NCI-H146 (cell line): Measurements from ENCODE around the gene APBB2.

Experiments
- DNase-seq: peaks from one replicate; lab custom pipeline; 2025; lab: John Stamatoyannopoulos, UW

APBB2 gene

GRCh38 chr4:40971338-40971737, 243.0 kb downstream of the APBB2 start:
- DNase-seq: no peak

DNA sequence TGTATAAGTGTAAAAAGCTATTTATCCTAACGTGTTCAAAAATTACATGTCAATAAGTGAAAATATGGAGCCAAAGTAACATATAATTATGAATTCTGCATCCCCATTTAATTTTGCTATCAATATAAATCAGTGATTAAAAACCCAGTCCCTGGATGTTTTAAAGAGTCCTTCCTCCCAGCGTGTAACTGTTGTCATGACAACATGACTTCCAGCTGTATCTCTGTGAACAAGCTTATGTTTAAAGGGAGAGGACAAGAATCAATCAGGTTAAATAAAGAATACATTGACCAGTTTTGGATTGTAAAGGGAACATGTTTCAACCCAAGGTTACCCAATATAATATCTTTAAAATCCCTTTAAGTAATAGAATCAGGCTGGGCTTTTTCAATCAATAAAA, 244.8 kb downstream of the APBB2 start:
- DNase-seq: peak; percentile 47

DNA sequence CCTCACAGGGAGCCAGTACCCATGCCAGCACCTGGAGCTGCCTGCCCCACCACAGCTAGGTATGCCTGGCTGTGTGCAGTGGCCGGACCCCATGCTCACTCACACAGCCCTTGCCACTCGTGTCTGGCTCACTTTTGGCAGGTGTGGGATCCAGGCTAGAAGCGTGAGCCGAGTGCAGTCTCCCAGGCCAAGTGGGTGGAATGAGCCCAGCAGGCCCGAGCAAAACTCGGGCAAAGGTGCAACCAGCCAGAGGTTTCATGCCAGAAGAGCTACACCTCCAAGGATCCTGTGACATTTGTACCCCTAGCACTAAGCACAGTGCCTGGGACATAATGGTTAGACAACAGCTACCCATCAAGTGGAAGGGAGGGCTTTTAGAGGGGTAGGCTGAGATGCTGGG, 246.8 kb downstream of the APBB2 start:
- DNase-seq: no peak

DNA sequence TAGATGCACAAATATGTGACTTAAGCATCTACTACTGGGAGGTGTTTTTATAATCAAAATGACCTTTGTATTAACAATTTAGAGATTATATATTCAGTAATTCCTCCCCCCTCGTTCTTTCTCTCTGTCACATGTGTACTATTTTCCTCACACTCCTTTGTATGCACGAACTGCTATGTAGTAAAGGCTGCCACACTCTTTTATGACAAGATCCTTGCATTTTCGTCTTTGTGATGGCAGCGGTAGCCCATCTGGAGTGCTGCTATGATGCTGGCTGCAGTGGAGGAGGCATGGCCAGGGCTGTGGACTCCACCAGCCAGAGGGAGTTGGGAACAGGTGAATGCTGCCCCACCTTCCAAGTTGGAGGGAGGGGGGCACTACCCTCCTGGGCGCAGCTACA, 248.3 kb downstream of the APBB2 start:
- DNase-seq: no peak

- DNase-seq: no peak
These were observed 250.4 kb downstream of the APBB2 start for GRCh38 chr4:40963897-40964478.

GRCh38 chr4:40962551-40963180, 251.7 kb downstream of the APBB2 start:
- no peak for DNase-seq

DNA sequence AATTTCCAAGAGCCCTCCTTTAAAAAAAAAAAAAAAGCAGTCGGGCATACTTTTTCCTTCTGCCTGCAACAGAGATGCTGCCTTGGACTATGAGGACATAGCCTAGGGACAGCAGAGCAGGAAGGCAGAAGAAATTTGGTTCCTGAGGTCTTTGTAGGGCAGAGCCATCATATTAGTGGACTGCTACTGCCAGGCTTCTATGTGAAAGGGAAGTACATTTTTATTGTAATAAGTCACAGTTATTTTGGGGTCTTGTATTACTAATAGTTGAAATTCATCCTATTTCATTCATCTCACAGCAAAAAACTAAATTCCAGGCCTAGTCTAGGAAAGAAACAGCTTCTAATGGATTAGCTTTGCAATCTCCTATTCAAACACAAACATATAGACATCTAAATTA, 253.4 kb downstream of the APBB2 start:
- DNase-seq: no peak

GRCh38 chr4:40957281-40957680, 257.1 kb downstream of the APBB2 start:
- DNase-seq: no peak

GRCh38 chr4:40956721-40957255, 257.6 kb downstream of the APBB2 start:
- no peak for DNase-seq

DNA sequence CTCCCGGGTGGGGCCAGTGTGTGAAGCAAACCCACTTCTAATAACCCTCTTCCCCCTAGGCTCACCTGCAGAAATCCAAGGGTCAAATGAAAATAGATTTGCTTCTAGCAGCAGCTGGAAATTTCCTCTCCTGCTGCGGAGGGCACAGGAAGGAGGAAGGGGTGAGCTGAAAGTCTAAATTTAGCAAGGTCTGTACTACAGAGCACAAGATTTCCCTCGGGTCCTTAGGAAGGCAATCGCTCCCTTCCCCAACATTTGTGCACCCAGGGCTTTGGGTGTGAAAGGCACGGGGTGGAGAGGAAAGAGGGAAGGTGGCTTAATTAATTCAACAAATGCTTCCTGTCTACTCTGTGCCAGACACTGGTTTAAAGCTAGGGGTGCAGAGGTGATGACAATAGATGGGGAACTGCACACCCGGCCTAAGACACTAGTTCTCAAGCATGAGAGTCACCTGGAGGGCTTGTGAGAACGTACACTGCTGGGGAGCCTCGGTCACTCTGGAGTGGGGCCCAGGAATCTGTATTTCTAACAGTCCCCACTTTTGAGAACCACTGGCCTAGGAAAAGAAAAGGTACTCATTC, 260.2 kb downstream of the APBB2 start:
- DNase-seq: no peak

- no peak for DNase-seq
These were observed 260.9 kb downstream of the APBB2 start for GRCh38 chr4:40953283-40954087.

DNA sequence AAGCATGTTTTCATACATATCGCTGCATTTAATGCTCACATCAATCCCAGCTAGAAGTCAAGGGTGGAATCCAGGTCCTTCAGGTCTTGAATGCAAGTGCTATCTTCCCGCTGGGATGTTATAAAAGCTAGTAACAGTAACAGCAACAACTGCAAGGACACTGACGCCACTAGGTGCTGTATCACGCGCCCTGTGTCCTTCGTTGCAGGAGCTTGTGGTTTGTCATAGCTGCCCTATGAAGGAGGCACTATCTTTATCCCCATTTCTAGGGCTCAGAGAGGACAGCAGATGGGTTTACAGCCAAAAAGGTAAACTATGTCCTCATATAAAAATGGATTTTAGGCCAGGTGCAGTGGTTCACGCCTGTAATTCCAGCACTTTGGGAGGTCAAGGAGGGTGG, 261.7 kb downstream of the APBB2 start:
- DNase-seq: no peak

GRCh38 chr4:40952217-40952616, 262.1 kb downstream of the APBB2 start:
- no peak for DNase-seq

DNA sequence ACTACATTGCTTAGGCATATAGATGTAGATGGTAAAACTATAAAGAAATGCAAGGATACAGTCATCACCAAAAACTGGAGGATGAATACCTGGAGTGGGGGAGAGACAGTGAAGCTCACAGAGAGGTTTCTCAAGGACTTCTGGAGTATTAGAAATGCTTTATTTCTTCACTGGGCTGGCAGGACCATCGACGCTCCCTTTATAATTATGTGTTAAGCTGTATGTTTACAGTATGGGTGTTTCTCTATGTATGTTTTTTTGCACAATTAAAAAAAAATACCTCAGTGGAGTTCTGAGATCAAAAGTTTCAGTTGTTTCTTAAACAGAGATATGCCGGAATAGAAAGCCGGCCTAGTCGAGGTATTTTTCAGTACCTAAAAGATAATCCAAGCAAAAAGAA, 263.3 kb downstream of the APBB2 start:
- no peak for DNase-seq

GRCh38 chr4:40949358-40950100, 264.8 kb downstream of the APBB2 start:
- DNase-seq: no peak

DNA sequence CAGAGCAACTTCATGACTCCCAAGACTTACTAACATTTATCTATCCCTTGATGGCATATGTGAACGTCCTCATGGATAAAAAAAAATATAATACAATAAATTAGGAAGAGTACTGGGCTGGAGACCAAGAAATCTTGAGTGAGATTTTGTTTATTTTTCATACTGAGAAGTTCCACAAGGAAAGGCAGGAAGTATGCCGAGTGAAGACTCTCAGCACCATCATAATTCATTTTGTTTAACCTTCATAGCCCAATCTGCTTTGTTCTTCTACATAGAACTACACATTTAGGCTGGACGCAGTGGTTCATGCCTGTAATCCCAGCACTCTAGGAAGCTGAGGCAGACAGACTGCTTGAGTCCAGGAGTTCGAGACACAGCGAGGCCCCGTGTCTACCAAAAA, 266.3 kb downstream of the APBB2 start:
- no peak for DNase-seq

GRCh38 chr4:40946652-40947051, 267.7 kb downstream of the APBB2 start:
- DNase-seq: no peak

GRCh38 chr4:40940756-40941155, 273.6 kb downstream of the APBB2 start:
- no peak for DNase-seq

- DNase-seq: no peak
These were observed 274.0 kb downstream of the APBB2 start for GRCh38 chr4:40940317-40940741.

GRCh38 chr4:40939856-40940255, 274.5 kb downstream of the APBB2 start:
- no peak for DNase-seq

DNA sequence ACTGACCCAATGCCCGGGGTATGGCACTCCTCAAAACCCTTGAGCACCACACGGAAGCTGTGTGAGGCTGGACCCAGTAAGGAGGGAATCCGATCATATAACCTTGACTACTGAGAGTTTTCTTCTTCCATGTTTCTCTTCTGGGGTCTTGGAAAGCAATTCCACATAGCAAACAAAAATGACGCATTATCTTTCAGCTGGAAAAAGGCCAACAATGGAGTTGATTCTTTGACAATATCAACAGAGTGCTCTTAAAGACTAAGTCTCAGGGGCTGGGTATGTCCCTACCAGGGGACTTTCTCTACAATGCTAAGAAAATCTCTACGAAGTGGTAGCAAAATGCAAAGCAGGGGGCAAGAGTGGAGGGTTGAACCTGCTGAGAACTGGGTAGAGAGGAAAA, 276.0 kb downstream of the APBB2 start:
- DNase-seq: no peak

DNA sequence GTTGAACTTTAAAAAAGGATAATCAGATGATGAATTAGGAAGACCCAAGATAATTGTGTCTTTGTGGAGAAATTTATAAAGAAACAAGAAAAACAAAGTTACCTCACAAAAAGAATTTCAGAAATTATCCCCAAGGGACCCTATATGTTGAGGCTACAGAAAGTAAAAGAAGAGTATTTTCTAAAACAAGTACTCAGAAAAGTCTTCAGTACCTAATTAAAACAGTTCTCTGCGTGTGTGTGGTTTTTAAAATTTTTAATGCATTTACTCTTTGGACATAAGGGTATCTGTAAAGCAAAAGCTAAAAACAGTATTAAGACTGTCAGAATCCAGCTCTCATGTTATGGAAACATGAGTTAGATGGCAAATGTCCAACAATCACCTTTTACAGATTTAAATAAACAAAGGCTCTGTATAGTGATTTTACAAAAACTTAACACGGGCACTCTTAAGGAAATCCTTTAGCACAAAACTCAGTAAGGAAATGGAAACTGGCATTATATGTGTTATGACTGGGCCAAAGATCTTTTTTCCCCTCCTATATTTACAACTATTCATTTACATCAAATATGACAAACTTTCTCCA, 277.1 kb downstream of the APBB2 start:
- no peak for DNase-seq
